Measurements from ENCODE around the gene RAD51B.

DNA sequence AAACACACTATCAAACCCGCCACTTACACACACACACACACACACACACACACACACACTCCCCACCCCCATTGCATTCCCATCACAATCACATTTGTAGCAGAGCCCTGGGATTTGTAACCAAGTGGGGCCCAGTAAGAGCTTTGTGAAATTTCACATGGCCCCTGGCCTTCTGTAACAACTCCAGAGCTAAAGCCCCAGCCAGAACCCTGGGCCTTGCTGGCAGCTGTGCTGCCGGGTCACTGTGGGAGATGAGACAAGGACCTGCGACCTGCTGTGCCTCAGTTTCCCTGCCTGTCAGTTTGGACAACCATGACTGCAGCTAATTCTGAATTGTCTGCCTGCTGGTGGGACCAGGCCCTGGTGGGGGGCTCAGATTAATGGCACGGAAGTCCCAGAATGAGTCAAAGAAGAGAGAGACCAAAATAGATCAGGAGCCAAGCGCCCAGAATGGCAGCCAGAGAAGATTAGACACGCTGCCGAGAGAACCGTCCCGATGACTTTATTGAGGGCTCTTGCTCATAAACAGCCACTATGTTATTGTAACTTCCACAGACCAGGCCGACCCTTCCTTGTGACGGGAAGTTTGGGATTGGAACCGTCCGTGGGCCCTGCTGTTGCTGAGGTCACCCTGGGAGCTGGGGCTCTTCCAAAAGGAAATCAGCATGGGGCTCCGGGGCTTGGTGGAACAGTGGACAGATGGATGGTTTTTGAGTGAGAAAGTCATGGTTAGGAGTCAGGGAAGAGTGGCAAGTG, 850.2 kb downstream of the RAD51B start:
- TF ChIP-seq, protein P1, sequence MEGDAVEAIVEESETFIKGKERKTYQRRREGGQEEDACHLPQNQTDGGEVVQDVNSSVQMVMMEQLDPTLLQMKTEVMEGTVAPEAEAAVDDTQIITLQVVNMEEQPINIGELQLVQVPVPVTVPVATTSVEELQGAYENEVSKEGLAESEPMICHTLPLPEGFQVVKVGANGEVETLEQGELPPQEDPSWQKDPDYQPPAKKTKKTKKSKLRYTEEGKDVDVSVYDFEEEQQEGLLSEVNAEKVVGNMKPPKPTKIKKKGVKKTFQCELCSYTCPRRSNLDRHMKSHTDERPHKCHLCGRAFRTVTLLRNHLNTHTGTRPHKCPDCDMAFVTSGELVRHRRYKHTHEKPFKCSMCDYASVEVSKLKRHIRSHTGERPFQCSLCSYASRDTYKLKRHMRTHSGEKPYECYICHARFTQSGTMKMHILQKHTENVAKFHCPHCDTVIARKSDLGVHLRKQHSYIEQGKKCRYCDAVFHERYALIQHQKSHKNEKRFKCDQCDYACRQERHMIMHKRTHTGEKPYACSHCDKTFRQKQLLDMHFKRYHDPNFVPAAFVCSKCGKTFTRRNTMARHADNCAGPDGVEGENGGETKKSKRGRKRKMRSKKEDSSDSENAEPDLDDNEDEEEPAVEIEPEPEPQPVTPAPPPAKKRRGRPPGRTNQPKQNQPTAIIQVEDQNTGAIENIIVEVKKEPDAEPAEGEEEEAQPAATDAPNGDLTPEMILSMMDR (conservative IDR thresholded peaks at IDR 0.05 in 1 of 2, IDR thresholded peaks at IDR 0.05 in 1 of 2; ENCODE audit: low read depth in 1 of 2, low read length in 2 of 2): no peak
- no peak for TF ChIP-seq EZH2 (IDR thresholded peaks at IDR 0.05; ENCODE audit: low read length, missing control alignments)
